HG02973 (cell line): ENCODE results near the gene B3GNT4.
"Not testable (repeated sequence)": the region's sequence is repeated elsewhere in the genome, so short reads cannot be mapped to it uniquely, and the experiment has no call there.

ENCODE experiments used
- ATAC-seq: cut with Tn5 transposase; IDR thresholded peaks from one replicate; pipeline ENCODE4 v1.9.1; 2021; ENCODE audit warnings: moderate library complexity; ENCODE audit not compliant: unreplicated experiment

B3GNT4 gene

DNA sequence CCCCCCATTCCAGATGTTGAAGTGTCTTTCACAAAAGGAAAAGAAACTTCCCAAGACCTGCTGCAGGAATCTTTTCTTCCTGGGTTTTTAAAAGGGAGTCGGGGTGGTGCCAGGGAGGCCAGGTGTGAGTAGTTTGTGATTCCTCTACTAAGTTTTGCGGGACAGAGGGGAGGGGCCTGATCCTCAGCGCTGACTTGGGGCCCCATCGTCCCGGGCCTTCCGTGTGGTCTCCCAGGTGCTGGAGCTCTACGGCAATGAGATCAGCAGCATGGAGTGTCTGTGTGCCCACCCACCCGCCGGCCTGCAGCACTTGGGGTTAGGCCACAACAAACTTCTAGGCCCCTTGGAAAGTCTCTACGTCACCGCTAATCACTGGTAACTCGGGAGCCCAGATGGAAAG, 16.0 kb upstream of the B3GNT4 start:
- ATAC-seq = no peak

DNA sequence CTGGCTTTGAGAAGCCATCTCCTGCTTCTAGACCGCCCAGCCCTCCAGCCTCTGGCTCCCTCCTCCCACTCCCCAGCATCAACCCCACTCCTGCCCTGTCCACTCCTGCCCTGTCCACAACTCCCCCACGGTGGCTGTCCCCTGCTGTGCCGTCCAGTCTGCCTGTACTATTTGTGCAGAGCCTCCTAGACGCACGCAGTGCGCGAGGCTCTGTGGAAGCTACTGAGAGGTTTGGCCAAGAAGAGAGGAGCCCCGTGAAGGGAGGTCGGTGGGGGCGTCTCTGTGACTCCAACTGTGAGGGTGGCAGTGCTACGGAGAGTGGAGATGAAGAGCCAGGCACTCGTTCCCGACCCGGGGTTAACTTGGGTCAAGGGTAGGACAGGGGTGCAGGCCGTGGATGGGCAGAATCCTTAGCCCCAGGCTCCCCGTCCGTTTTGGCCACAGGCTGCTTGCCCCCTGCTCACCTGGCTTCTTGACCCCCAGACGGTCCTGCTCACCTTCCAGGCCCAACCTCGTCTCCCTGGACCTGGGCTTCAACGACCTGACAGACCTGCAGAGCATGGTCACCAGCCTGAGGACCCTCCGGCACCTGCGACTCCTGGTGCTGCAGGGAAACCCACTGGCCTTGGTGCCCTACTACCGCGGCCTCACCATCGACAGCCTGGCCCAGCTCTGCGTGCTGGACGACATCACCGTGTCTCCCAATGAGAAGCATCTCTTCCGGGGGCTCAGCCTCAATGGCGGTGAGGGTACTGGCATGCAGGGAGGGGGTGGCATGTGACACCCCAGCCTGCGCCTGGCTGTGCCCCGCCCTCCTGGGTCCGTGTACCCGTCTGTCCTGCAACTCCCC, 13.7 kb upstream of the B3GNT4 start:
- no peak for ATAC-seq

DNA sequence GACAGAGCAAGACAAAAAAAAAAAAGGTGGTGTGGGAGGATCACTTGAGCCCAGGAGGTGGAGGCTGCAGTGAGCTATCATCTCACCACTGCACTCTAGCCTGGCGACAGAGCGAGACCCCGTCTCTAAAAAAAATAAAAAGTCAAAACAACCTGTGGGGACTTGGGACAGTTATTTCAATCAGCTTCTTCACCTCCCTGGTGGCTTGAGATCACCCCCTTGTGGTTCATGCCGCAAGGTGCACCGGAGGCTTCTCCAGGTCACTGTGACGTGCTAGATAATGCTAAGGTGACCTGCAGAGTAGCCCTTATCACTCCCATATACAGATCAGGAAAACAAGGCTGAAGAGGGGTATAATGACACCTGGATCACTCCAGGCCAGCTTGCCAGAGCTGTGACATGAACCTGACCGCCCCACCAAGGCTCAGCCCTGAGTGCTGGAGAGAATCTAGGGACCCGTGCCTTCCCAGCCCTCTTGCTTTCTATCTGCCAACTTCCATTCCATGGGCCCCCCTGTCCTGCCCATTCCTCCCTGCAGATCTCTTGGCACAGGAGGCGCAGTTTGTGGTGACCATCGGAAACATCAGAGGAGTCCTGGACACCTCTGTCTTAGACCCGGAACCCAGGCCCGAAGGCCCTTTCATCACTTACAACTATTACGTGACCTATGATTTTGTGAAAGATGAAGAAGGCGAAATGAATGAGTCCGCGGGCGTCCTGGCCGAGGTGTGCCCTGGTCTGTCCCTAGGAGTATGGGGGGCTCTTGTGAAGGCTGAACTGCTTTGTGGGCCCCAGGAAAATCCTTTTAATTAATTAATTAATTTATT, 12.5 kb upstream of the B3GNT4 start:
- no peak for ATAC-seq

DNA sequence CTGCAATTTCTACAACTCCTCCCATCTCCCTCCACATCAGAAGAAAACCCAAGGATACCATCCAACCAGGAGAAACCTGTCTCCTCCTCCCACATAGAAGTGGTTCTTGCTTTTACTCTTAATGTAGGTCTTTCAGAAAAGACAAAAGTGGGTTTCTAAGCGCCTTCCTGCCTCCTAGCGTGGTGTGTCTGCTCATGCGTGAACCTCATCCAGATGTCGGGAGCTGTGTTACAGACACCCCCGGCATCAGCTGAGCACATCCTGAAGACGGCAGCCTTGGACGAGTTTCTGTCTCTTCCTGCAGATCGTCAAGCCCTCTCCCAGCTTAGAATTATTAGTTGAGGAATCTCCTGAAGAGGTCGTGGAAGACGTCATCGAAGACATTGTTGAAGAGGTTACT, 11.1 kb upstream of the B3GNT4 start:
- ATAC-seq = no peak

DNA sequence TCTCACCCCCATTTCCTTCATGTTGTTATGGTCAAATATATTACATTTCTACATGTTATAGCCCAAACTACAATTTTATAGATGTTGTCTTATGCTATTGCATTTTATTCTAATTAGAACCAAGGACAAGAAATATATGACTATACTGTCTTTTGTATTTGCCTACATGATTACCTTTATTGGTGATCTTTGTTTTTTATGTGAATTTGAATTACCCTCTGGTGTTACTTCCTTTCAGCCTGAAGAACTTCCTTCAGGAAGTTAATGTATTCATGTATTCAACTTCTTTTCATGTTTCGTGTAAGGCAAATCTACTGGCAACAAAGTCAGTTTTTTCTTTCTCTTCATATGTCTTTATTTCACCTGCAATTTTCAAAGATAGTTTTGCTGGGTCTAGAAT, 8.7 kb upstream of the B3GNT4 start:
- no peak for ATAC-seq

DNA sequence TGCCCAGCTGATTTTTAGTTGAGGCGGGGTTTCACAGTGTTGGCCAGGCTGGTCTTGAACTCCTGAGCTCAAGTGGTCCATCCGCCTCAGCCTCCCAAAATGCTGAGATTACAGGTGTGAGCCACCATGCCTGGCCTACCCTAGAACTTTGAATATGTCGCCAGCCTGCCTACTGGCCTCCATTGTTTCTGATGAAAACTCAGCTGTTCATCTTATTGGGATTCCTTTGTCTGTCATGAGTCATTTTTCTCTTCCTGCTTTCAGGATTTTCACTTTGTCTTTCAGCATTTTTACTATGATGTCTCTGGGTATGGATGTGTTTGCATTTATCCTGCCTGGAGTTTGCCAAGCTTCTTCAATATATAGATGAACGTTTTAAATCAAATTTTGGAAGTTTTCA, 8.1 kb upstream of the B3GNT4 start:
- ATAC-seq = no peak

DNA sequence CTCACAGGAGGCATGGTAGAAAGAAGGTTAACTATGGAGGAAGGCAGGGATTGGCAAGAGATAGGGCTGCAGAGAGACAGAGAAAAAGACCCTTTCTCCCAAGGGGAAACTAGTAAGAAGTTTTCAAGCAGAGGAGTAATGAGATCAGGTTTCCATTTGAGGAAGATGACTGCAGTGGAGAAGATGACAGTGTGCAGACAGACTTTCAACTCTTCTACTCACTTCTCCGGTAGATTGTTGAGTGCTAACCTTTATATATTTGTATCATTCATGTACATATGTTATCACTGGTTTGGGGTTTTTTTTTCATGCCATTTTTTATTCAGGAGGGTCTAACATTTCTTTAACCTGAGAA, 5.9 kb upstream of the B3GNT4 start:
- ATAC-seq = no peak

DNA sequence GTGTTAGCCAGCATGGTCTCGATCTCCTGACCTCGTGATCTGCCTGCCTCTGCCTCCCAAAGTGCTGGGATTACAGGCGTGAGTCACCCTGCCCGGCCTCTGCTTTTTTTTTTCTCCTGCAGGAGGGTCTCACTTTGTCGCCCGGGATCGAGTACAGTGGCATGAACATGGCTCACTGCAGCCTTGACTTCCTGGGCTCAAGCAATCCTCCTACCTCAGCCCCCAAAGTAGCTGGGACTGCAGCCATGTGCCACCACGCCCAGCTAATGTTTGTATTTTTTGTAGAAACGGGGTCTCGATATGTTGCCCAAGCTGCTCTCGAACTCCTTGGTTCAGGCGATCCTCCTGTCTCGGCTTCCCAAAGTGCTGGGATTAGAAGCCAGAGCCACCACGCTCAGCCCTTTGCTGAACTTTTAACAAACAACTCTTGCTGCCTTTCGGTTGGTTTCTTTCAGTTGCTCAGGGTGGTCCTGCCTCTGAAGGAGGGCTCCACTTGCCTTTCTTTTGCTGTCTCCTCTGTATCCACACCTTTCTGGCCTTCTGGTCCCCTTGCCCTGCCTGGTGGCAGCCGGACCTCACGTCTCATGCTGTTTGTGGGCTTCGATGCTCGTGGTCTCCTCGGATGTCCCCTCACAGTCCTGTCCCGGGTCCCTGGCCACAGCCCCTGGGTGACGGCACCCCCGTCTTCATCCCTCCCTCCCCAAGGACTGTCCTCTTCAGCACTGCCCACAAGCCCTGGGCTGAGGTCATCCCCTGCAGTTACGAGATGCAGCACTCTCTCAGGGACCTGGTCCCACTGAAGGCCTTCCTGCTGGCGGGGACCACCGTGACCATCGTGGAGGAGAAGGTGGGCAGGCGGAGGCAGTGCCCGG, 3.8 kb upstream of the B3GNT4 start:
- ATAC-seq = no peak

DNA sequence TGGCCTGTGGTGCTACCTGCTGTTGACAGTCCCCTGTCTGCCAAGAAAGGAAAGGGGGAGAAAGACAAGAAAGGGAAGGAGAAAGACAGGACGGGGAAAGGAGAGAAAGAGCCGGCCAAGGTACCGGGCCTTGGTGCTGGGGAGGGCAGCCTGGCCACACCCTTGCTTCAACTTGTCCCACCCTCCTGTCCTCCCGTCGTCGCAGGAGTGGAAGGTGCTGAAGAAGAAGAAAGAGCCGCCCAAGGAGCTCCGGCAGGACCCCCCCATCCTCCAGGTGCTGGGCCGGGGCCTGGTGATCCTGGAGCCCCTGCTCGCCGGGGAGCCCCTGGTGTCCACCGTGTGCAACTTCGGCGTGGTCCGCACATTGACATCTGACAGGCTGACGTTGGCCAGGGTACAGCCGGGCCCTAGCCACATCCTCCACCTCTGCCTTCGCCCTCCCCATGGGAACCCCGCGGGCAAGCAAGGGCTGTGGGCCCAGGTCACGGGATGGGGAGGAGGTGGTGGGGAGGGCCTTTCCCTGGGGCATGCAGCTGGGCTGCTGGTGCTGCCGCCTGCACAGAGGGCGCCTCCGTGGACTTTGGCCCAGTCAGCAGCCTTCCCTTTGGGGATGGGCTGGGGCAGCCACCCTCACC, 2.9 kb upstream of the B3GNT4 start:
- no peak for ATAC-seq

DNA sequence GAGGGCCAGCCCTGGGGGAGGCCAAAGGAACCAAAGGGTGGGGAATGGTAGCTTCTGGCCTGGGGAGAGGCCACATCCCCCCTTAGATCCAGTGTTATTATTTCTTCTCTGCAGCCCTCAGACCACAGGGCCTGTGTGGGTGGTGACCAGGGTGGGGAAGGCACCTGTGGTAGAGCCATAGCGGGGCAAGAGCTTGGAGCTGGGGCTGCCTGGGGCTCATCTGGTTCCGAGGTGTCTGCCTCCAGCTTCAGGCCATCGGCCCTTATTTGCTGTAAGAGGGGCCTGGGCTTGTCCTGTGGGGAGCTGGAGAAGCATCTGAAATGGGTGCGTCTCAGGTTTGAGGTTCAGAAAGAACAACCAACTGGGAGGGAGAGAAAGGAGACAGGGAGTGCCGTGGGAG, 2.1 kb upstream of the B3GNT4 start:
- no peak for ATAC-seq

DNA sequence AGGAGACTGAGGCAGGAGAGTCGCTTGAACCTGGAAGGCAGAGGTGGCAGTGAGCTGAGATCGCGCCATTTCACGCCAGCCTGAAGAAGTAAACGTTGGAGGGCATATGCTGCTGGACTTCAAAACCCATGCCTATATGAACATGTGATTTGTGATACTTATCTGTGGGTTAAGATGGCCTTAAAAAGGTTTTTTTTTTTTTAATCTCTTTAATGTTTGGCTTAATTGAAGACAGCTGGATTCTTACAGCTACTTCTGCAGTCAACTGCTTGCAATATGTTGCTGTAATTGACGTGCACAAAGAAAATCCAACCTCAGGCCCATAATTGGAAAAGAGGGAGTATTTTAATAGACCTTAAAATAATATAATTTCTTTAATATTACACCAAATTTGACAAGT, 1.5 kb upstream of the B3GNT4 start:
- ATAC-seq = no peak

DNA sequence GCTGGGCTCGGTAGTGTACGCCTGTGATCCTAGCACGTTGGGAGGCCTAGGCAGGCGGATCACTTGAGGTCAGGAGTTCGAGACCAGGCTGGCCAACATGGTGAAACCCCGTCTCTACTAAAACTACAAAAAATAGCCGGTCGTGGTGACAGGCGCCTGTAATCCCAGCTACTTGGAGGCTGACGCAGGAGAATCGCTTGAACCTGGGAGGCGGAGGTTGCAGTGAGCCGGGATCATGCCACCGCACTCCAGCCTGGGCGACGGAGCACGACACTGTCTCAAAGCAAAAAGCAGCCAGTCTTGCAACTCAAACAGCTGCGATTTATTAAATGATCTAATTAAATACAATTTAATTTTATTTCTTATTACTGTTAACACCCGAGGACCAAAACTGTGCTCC, 698 bp upstream of the B3GNT4 start:
- not testable (repeated sequence) for ATAC-seq

DNA sequence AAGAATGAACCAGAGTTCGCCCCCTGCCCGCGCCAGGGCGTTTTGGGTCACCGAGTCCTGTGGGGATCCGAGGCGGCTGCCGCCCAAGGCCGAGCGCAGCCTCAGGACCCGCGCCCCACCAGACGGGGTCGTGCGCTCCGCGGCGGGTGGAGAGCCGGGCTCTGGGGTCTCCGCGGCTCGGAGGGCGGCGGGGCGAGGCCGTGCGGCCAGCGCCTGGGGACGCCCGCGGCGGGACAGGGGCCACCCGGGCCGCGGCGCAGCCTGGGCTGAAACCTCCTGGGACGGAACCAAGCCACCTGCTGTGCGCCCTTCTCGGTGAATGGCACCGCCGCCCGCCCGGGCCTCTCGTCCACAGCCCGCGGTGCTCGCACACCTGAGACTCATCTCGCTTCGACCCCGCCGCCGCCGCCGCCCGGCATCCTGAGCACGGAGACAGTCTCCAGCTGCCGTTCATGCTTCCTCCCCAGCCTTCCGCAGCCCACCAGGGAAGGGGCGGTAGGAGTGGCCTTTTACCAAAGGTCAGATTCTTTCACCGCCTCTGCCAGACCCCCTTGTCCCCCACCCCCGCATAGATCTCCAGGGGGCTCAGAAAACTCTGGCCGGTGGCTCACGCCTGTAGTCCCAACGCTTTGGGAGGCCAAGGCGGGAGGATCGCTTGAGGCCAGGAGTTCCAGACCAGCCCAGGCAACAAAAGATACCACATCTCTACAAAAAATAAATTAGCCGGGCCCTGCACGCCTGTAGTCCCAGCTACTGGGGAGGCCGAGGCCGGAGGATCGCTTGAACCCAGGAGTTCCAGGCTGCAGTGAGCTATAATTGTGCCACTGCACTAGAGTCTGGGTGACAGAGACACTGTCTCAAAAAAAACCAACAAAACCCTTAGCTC, 901 bp downstream of the B3GNT4 start:
- ATAC-seq = no peak

DNA sequence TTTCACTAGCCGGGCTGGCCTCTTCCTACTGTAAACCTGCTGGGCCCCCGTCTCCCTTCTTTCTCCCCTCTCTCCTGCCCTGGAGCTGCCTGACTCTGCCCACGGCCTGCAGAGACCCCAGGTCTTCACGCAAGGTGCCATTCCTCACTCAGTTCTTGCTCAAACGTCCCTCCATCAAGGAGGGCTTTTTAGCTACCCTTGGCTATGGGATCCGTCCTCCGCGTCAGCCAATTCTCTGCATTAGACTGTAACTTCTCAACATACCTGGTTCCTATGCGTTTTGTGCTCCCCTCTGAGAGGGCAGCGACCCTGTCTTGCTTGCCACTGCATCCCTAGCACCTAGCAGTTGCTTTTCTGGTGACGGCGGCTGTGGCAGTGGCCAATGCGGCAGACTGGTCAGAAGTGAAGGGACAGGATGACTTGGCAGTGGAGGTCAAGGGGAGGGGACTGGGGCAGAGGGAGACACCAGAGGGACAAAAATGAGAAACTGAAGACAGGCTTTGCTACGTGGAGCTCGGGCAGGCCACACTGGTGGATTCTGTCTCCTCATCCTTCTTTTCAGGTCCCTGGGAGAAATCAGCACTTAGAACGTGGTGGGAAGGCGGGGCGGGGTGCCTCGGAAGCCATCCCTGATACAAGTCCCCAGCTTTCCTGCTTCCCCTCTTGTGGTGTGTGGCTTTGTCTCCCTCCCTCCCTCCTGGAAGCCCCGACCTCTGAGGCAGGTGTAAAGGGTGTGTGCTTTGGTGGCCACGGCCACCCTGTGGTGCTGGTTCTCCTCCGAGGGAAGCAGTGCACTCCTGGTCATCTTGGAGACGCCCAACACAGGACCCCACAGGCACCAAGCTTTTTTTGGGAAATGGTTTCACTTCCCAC, 1.8 kb downstream of the B3GNT4 start:
- no peak for ATAC-seq

DNA sequence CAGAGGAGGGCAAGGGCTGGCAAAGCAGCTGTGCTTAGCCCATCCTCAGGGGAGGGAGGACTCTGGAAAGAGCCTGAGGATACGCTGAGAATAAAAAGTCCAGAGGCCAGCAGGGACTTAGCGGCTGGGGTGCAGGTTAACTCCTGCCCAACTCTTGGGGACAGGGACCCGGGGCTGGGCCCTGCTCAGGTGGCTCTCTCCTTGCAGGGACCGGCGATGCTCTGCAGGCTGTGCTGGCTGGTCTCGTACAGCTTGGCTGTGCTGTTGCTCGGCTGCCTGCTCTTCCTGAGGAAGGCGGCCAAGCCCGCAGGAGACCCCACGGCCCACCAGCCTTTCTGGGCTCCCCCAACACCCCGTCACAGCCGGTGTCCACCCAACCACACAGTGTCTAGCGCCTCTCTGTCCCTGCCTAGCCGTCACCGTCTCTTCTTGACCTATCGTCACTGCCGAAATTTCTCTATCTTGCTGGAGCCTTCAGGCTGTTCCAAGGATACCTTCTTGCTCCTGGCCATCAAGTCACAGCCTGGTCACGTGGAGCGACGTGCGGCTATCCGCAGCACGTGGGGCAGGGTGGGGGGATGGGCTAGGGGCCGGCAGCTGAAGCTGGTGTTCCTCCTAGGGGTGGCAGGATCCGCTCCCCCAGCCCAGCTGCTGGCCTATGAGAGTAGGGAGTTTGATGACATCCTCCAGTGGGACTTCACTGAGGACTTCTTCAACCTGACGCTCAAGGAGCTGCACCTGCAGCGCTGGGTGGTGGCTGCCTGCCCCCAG, 2.8 kb downstream of the B3GNT4 start:
- ATAC-seq = no peak

DNA sequence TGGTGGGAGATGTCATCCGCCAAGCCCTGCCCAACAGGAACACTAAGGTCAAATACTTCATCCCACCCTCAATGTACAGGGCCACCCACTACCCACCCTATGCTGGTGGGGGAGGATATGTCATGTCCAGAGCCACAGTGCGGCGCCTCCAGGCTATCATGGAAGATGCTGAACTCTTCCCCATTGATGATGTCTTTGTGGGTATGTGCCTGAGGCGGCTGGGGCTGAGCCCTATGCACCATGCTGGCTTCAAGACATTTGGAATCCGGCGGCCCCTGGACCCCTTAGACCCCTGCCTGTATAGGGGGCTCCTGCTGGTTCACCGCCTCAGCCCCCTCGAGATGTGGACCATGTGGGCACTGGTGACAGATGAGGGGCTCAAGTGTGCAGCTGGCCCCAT, 3.5 kb downstream of the B3GNT4 start:
- ATAC-seq = no peak

DNA sequence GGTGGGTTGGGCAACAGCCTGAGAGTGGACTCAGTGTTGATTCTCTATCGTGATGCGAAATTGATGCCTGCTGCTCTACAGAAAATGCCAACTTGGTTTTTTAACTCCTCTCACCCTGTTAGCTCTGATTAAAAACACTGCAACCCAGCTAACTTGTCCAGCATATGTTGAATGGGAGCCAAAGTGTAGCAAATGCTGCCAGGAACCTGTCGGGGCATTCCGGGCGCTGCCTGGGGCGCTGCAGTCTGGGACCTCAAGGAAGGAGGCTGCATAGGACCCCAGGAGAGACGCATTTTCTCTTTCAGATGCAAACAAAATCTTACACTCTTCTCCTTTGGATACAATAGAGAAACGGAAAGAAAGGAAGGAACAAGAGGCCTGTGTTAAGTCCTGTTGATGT, 3.9 kb downstream of the B3GNT4 start:
- ATAC-seq = no peak

DNA sequence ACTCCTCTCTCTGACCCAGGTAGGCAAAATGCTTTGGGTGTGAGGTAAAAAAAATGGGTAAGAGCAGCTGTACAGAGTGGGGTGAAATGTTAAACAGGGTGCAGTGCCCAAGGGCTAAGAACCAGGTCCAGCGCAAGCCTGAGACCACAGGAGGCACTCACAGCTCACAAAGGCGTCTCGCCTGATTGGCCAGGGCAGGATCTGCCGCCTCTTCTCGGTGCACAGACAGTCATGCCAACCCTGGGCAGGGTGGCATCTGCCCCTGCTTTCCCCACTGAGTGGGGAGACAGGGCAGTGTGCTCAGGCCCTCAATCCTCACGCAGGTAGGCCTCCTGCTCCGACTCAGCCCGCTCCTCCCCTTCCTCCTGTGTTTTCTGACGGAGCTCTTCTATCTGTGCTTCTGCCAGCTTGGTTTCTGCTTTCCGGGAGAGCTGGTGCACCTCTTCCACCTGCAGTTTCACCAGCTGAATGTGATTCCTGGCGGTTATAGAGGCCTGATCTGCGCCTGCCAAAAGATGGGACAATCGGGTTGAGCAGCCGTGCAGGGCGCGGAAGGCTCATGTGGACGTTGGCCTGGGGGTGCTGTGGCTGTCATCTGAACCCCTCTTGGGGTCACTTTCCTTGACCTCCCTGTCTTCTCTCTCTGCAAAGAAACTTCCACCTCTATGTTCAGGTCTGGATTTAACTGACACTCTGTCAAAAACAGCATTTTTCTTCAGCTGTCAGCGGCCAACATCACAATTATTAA, 4.7 kb downstream of the B3GNT4 start:
- no peak for ATAC-seq
